ENCODE results near the gene EIF4E3.

Gene EIF4E3

GRCh38 chr3:71763426-71763825, 38.2 kb upstream of the EIF4E3 start:
- no peaks in the 10 kb centered on the region for H3K27me3 ChIP-seq (ENCODE audit: low read length)
- H4K20me1 ChIP-seq (ENCODE audit: low read depth, low read length), result no peaks in the 10 kb centered on the region

GRCh38 chr3:71760140-71760539, 34.9 kb upstream of the EIF4E3 start:
- Histone ChIP-seq H3F3A (ENCODE audit: insufficient read depth) (no peaks in the 10 kb centered on the region), H3K4me2 (ENCODE audit: low read depth, low read length, poor library complexity, severe bottlenecking) (no peak overlapping the region), H3K9ac (ENCODE audit: low read length) (no peak overlapping the region), H4K20me1 (ENCODE audit: low read depth, low read length) (no peaks in the 10 kb centered on the region), H3K27me3 (ENCODE audit: low read length) (no peaks in the 10 kb centered on the region), H3K36me3 (ENCODE audit: low read length) (no peaks in the 10 kb centered on the region), H3K9me2 (replicated peaks; ENCODE audit: insufficient read depth, low read length) (no peaks in the 10 kb centered on the region), H3K4me3 (ENCODE audit: insufficient read depth, low read length, poor library complexity, severe bottlenecking) (no peak overlapping the region), H3K79me2 (ENCODE audit: insufficient read depth, low read length) (no peaks in the 10 kb centered on the region), H3K27ac (ENCODE audit: low read depth, low read length) (no peak overlapping the region), H2AFZ (ENCODE audit: low read depth, low read length, severe bottlenecking) (no peak overlapping the region), H3K9me3 (ENCODE audit: insufficient read depth, low read length) (no peaks in the 10 kb centered on the region)
- TF ChIP-seq EZH2phosphoT487 (conservative IDR thresholded peaks at IDR 0.05; ENCODE audit: low read length) (no peak), CTCF (IDR thresholded peaks at IDR 0.05; ENCODE audit: insufficient read depth, low read length, poor library complexity, severe bottlenecking) (no peak)

More at GRCh38 chr3:71763426-71763825, 38.2 kb upstream of the EIF4E3 start:
- Histone ChIP-seq H3K4me2 (ENCODE audit: low read depth, low read length, poor library complexity, severe bottlenecking) (no peak overlapping the region), H3K9ac (ENCODE audit: low read length) (no peak overlapping the region), H3K79me2 (ENCODE audit: insufficient read depth, low read length) (no peaks in the 10 kb centered on the region), H3K27ac (ENCODE audit: low read depth, low read length) (no peak overlapping the region), H3F3A (ENCODE audit: insufficient read depth) (no peaks in the 10 kb centered on the region), H3K36me3 (ENCODE audit: low read length) (no peaks in the 10 kb centered on the region), H3K4me3 (ENCODE audit: insufficient read depth, low read length, poor library complexity, severe bottlenecking) (no peak overlapping the region), H3K9me3 (ENCODE audit: insufficient read depth, low read length) (no peaks in the 10 kb centered on the region), H3K9me2 (replicated peaks; ENCODE audit: insufficient read depth, low read length) (no peaks in the 10 kb centered on the region), H2AFZ (ENCODE audit: low read depth, low read length, severe bottlenecking) (no peak overlapping the region)
- TF ChIP-seq EZH2phosphoT487 (conservative IDR thresholded peaks at IDR 0.05; ENCODE audit: low read length), result no peak
- TF ChIP-seq CTCF (IDR thresholded peaks at IDR 0.05; ENCODE audit: insufficient read depth, low read length, poor library complexity, severe bottlenecking), result no peak

GRCh38 chr3:71759401-71759800, 34.2 kb upstream of the EIF4E3 start:
- Histone ChIP-seq H3K9me3 (ENCODE audit: insufficient read depth, low read length) (no peaks in the 10 kb centered on the region), H3F3A (ENCODE audit: insufficient read depth) (no peaks in the 10 kb centered on the region), H3K79me2 (ENCODE audit: insufficient read depth, low read length) (no peaks in the 10 kb centered on the region), H2AFZ (ENCODE audit: low read depth, low read length, severe bottlenecking) (no peak overlapping the region), H4K20me1 (ENCODE audit: low read depth, low read length) (no peaks in the 10 kb centered on the region), H3K4me2 (ENCODE audit: low read depth, low read length, poor library complexity, severe bottlenecking) (no peak overlapping the region), H3K36me3 (ENCODE audit: low read length) (no peaks in the 10 kb centered on the region), H3K27me3 (ENCODE audit: low read length) (no peaks in the 10 kb centered on the region), H3K27ac (ENCODE audit: low read depth, low read length) (no peak overlapping the region), H3K9me2 (replicated peaks; ENCODE audit: insufficient read depth, low read length) (no peaks in the 10 kb centered on the region), H3K4me3 (ENCODE audit: insufficient read depth, low read length, poor library complexity, severe bottlenecking) (no peak overlapping the region), H3K9ac (ENCODE audit: low read length) (no peak overlapping the region)
- no peak for TF ChIP-seq EZH2phosphoT487 (conservative IDR thresholded peaks at IDR 0.05; ENCODE audit: low read length)
- no peak for TF ChIP-seq CTCF (IDR thresholded peaks at IDR 0.05; ENCODE audit: insufficient read depth, low read length, poor library complexity, severe bottlenecking)
